Measurements from ENCODE around the gene TUBGCP2.

The TUBGCP2 gene

GRCh38 chr10:133343558-133343957 is 34.9 kb upstream of the TUBGCP2 start:
- DNase-seq (ENCODE audit: low read depth) = no peak

DNA sequence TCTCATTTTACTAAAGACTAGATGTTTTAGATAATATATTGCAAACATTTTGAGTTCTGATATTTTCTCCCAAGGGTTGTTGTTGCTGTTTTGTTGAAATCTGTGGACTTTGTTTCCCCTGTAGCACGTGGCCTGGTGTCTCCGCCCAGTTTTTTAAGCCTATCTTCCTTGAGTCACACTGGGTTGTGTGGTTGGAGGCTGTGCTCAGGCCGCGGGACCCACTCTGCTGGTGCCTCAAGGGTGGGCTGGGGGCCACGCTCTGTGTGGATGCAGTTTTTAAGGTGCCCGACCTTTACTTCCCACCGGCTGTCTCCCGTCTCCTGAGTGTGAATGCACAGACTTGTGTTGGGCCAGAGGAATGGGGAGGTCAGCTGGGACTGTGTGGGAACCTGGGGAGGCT is 34.3 kb upstream of the TUBGCP2 start:
- DNase-seq (ENCODE audit: low read depth) = no peak

DNA sequence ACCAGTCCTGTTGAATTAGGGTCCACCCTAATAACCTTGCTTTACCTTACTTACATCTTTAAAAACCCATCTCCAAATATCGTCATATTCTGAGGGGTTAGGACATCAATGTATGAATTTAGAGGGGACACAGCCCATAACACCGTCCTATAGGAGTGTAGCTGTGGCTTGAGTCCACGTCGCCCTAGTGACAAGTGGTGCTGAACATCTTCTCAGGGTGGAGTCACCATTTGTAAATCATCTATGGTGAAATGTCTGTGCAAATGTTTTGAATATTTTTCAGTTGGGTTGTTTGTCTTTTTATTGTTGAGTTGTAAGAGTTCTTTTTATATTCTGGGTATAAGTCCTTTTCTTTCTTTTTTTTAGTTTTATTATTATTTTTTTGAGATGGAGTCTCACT is 33.3 kb upstream of the TUBGCP2 start:
- DNase-seq (ENCODE audit: low read depth) = no peak

GRCh38 chr10:133339708-133340380 is 31.2 kb upstream of the TUBGCP2 start:
- no peak for DNase-seq (ENCODE audit: low read depth)

- no peak for DNase-seq (ENCODE audit: low read depth)
Measured at GRCh38 chr10:133338080-133339071, 29.7 kb upstream of the TUBGCP2 start.

- no peak for DNase-seq (ENCODE audit: low read depth)
Measured at GRCh38 chr10:133337370-133337725, 28.7 kb upstream of the TUBGCP2 start.

- no peak for DNase-seq (ENCODE audit: low read depth)
Measured at GRCh38 chr10:133336577-133337369, 28.1 kb upstream of the TUBGCP2 start, which contains the start of gene CALY. Gene CALY (minus strand): TSS chr10:133336896. CDS start chr10:133328989, 7,907 bp downstream.

GRCh38 chr10:133336118-133336576 is 27.5 kb upstream of the TUBGCP2 start:
- no peak for DNase-seq (ENCODE audit: low read depth)

DNA sequence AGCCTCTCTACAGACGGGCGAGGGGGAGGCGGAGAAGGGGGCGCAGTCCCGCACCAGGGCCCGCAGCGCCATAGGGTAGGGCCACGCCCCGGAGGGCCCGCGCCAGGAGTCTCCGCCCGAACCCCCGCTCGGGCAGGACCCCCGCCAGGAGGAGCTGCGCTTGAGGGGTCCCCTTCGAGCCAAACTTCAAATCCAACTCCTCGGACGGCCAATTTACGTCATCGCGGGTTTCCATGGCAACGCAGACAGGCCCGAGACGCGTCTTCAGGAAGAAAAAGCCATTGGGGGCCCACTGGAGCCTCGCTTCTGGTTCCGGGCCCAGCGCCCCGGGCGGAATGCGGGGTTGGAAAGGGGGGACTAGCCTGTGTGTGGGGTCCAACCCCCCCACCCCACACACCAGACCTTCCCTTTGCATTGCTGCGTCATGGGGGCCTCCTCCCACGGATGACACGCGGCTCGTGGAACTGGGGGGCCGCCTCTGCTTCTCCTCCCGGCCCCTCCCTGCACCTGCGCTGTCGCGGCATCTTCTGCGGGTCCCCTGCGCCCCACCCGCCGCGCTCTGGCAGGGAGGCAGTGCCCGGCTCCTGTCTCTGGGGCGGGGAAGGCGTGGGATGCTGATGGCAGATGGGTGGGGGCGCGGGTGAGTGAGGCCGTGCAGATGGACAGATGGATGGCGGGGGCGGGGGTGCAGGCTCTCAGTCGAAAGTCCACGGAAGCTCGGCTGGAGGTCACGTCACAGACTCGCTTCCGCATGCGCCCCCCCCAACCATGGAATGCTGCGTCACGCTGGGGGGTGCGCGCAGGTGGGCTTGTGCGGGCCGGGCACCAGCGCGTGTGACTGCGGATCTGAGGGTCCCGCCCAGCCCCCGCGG is 26.8 kb upstream of the TUBGCP2 start:
- no peak for DNase-seq (ENCODE audit: low read depth)

DNA sequence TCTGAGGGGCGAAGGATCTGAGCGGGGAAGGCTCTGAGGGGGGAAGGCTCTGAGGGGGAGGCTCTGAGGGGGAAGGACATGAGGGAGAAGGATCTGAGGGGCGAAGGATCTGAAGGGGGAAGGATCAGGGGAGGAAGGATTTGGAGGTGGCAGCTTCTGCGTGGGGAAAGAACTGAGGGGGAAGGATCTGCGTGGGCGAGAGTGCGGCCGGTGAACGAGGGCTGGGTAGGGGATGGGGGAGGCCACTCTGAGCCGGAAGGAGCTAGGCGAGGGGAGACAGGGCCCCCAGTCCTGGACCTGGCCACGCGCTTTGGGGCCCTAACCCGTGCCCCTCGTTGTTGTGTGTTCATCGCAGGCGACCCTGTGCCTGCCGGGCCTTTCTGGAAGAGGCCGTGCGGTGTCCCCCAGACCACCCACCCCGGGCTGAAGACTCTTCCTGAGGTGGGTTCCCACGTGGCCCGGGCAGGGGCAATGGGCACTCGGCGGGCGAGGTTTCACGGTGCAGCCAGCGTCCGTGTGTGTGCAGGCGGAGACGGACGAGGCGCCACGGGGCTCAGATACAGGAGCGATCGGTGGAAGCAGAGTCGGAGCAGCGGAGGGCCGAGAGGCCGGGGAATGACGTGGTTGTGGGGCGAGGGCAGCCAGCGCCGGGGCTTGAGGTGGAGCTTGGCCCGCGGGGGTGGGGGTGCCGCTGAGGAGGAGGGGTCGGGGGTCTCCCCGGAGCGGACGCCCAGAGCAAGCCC is 26.0 kb upstream of the TUBGCP2 start:
- DNase-seq (ENCODE audit: low read depth) = no peak

- DNase-seq (ENCODE audit: low read depth) = no peak
Measured at GRCh38 chr10:133332936-133333699, 24.4 kb upstream of the TUBGCP2 start.

DNA sequence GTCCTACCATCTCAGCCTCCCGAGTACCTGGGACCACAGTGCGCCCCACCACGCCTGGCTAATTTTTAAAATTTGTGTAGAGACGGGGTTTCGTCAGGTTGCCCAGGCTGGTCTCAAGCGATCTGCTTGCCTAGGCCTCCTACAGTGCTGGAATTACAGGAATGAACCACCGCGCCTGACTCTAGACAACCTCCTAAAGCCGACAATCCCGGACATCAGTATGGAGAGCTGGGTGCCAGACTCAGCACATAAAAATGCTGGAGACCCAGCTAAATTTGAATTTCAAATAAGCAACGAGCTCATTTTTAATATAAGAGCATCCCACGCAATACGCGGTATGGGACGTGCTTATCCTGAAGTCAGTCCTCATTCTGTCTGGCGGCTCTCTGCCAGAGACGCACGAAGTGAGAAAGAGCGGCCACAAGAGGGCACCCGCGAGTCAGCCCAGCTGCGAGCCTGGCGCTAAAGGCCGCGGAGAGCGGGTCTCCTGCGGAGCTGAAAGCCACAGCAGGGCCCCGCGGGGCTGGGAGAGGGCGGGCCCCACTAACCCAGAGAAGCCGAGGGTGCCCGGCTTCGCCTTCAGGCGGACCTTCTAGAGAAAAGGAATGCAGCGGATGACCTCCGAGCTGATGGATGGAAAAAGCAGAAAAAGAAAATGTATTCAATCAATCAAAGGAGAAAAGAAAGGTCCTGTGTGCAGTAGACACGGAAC is 21.0 kb upstream of the TUBGCP2 start:
- DNase-seq (ENCODE audit: low read depth) = no peak

DNA sequence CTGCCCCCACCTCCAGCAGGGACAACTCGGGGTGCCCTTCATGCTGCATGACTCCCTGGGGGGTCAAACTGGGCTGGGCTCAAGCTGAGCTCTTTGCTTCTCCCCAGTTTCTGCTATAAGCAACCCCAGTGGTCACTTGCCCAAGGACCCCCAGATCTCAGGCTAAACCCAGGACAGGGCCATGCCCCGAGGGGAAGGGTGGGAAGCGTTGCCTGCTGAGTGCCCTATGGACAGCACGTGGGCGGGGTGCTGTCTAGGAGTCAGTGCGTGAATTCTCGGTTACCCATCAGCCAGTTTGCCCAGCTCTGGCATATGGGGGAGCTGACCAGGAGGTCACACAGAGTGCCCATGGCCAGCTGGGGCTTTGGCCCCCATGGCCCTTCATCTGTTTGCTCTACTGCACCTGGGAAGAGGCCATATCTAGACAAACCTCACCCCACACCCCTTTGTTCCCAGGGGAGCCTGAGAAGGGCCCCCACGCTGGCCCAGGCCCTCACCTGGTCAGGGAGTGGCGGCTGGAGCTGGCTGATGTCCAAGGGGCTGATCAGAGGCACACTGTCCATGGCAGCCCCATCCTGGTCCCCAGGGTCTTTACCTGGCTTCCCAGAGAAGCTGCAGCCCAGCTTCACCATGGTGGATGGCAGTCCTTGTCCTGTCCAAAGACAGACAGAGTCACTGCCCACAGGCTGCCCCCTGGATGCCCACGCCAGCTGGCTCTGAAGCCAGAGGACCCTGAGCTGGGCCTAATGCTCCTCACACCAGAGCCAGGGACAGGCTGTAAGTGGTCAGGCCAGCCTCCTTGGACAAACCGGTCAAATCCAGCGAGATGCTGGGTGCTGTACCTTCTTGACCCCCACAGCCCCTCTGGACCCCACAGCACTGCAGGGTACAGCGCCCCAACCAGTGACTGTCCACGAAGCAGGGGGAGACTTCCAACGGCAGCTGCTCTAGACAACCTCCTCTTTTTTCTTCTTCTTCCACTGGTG is 20.0 kb upstream of the TUBGCP2 start:
- DNase-seq (ENCODE audit: low read depth) = no peak

DNA sequence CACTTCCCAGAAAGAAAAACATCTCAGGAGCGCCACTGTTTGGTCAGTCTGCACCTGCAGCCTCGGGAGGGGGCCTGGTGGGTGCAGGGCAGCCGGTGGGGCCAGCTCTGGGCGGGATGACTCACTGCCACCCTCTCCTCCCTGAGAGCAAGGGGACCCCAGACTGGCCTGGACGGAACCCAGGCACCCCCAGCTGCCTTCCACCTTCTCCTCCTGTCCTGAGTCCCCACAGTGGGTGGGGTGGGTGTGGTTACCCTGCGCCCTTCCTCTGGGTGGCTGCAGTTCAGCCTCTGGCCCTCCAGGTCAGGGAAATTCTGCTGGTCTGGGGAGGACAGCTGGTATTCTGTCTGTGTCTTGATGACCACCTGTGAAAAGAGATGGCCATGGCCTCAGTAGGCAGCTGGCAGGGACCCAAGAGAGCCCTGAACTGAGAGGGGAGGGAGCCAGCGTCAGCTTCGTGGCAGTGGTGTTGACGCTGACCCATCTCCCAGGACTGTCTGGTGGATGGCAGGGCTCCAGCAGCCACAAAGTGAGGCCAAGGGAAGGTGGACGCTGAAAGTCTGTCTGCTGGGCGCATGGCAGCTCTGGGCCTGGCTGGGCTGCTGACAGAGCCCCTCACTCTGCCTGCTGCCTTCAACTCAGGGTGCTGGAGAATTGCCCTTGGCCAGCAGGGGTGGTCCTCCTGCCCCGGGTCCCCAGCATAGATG is 19.1 kb upstream of the TUBGCP2 start:
- DNase-seq (ENCODE audit: low read depth) = no peak

- DNase-seq (ENCODE audit: low read depth) = no peak
Measured at GRCh38 chr10:133326745-133327650, 18.3 kb upstream of the TUBGCP2 start.

GRCh38 chr10:133326223-133326551 is 17.5 kb upstream of the TUBGCP2 start:
- no peak for DNase-seq (ENCODE audit: low read depth)

Measured in GM04503 (cell line).